Upper lobe of left lung (tissue), 4 donors: ENCODE measurements around the gene MAPK13.

Source experiments
- CTCF ChIP-seq, 6 experiments: fragments of 450-650 bp in 4 of 6; fragments of 200-600 bp in 2 of 6; sonication (generic) in 2 of 6; IDR thresholded peaks; one replicate each; pipeline ENCODE4 v1.5.1; 2016 to 2019; ENCODE audit warnings: antibody characterized with exemption in 6 of 6
- EP300 ChIP-seq, 4 donors: sonication (generic); formaldehyde crosslinking; IDR thresholded peaks; one replicate each; pipeline ENCODE4 v1.5.1; 2017; ENCODE audit warnings: antibody characterized with exemption in 4 of 4, control low read depth in 2 of 4
- POLR2A ChIP-seq, 4 donors: fragments of 450-650 bp; IDR thresholded peaks; one replicate each; pipeline ENCODE4 v1.5.1; 2016 to 2017; ENCODE audit warnings: antibody characterized with exemption in 4 of 4, mild to moderate bottlenecking in 2 of 4
- POLR2AphosphoS5 ChIP-seq, 2 donors: sonication (generic); formaldehyde crosslinking; IDR thresholded peaks; one replicate each; pipeline ENCODE4 v1.5.1; 2017; ENCODE audit warnings: antibody characterized with exemption in 2 of 2

GRCh38 chr6:36094753-36095496 lies 35.4 kb upstream of the MAPK13 start:
- TF ChIP-seq CTCF (IDR thresholded peaks at IDR 0.05): peak; percentile 85 to 93 (median 90)
- TF ChIP-seq EP300 (IDR thresholded peaks at IDR 0.05): no peak
- no peak for TF ChIP-seq POLR2A (IDR thresholded peaks at IDR 0.05)
- TF ChIP-seq POLR2AphosphoS5 (IDR thresholded peaks at IDR 0.05): peak in 1 of 2 donors; percentile 39
